Measurements from ENCODE around the gene TENT5C.

TENT5C gene

DNA sequence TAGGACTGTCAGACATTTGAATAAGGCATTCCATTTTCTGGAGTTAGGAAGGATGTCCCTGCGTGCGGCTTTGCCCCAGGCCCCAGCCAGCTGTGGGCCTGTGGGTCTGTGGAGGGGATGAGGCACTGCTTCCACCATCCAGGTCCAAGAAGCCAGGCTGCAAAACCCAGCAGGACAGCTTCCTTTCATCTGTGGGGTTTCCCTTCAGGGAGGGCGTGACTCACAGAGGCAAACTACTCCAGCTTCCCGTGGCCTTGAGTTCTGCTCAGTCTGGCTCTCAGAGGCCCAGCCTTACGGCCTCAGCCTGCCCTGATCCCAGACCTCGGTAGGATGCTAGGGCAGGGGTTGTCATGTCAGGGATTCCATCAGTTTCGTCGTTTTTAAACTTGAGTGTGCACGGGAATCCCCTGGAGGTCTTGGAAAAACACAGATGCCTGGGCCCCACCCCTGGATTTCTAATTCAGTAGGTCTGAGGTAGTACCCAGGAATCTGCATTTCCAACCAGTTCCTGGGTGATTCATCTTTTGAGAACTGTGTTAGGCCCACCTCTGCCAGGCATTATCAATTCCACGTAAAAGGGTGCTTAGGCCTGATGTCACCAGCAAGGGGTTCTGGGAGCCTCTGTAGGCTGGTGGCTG lies 32.3 kb upstream of the TENT5C start:
- DNase-seq = no peak

DNA sequence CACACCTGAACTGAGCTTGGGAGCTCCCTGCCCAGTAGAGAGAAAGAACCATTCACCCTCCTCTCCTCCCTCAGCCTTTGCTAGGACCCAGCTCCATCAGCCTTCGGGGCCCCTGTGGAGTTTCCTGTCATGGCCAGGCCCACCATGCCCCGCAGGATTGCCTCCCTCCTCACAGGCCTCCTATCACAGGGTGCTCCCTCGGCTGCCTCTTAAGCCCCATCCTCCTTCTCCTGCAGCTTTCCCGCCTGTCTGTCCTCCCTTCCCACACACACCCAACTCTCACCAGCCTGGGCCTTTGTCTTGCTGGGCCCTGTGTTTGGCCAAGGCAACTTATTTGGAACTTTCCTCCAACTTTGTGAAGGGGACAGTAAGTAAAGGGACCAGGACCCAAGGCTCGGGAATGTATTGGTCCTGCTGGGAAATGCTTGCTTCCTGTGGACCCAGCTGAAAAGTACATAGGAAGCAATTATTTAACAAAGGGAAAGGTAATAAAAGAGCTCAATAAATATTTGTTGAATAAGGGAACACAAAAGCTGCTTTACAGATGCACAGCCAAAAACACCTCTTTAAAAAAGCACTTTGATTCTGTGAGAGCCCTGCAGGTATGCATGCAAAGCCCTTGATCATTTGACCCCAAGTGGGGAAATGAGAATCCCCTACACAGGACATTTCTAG lies 31.6 kb upstream of the TENT5C start:
- no peak for DNase-seq

- DNase-seq = no peak
These were observed 30.1 kb upstream of the TENT5C start for GRCh38 chr1:117575586-117576225.

- DNase-seq = no peak
These were observed 29.6 kb upstream of the TENT5C start for GRCh38 chr1:117576236-117576635.

GRCh38 chr1:117577191-117577885 lies 28.5 kb upstream of the TENT5C start:
- DNase-seq = no peak

DNA sequence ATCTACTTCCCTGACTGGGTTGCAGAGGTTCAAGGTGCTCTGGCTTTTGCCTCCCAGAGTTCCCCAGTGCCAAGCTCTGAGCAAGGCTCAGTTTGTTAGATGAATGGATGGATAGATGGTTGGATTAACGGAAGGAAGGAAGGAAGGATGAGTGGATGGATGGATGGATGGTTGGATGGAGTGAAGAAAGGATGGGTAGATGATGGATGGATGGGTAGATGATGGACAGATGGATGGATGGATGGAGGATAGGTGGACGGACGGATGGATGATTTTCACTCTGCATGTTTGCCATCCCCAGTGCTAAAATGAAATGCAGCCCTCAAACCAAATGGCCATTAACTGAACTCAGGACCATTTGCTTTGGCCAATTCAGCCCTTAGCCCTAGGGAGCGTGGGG lies 27.4 kb upstream of the TENT5C start:
- no peak for DNase-seq

- no peak for DNase-seq
These were observed 26.5 kb upstream of the TENT5C start for GRCh38 chr1:117579221-117579906.

DNA sequence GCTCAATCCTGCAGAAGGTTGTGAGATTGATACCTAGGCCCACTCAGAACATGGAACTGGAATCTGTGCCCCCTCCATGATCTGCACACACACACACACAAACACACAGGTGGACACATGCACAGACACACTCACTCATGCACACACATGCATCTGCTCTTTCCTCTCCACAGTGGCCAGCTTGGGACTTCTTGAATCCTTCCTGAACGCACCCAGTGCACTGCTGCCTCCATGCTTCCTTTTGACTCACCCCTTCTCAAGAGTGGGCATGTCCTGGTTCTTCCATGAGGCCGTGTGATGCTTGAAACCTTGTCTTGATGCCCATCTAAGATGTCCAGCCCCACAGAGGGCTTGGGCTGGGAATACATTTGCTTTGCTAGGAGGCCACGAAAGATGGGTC lies 25.4 kb upstream of the TENT5C start:
- DNase-seq = no peak

DNA sequence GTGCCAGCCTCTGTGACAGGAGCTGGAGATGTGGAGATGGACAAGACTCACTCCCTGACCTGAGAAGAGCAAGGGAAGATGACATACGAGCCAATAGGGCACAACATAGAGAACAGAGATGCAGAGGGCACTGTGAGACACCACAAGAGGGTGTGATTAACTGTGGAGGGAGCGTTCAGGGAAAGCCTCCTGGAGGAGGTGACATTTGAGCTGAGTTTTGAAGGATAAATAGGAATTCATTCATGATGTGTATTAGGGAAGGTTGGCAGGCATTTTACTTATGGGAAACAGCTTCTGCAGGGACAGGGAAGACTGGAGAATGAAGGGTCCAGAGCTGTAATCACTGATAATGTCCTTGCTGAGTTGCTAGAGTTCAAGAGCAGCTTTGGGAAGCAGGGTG lies 25.0 kb upstream of the TENT5C start:
- no peak for DNase-seq

GRCh38 chr1:117581391-117581943 lies 24.4 kb upstream of the TENT5C start:
- DNase-seq = no peak

- no peak for DNase-seq
These were observed 23.4 kb upstream of the TENT5C start for GRCh38 chr1:117582451-117582850.

DNA sequence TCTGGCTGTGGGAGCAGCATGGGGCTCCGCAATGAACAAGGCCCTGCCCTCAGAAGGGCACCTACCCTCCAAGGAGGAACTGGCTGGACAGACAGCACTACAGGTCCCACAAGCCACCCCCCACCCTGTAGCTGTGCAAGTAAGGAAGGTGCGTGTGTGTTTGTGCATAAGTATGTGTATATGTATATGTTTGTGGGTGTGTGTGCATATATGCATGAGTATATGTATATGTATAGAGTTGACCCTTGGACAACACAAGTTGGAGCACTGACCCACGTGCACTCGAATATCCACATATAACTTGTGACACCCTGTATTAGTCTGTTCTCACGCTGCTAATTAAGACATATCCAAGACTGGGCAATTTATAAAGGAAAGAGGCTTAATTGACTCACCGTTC lies 22.6 kb upstream of the TENT5C start:
- no peak for DNase-seq

GRCh38 chr1:117584181-117584580 lies 21.7 kb upstream of the TENT5C start:
- no peak for DNase-seq

GRCh38 chr1:117585086-117585485 lies 20.8 kb upstream of the TENT5C start:
- no peak for DNase-seq

DNA sequence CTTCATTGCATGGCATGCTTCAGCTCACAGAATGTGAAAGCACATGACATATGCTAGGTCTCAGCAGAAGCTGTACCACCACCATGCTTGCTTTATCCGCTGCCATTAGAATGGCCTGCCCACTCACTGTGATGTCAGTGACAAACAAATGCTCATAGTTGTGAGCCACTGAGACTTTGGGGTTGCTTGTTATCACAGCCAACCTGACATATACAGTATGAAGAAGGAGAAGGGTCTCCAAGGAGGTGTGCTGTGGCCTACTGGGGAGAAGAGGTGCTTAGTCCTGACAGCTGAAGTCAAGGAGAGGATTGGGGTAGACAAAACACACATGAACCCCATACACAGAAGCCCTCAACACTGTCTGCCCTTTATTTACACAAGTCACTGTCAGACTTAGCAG lies 19.5 kb upstream of the TENT5C start:
- DNase-seq = no peak

- no peak for DNase-seq
These were observed 18.9 kb upstream of the TENT5C start for GRCh38 chr1:117586747-117587498.

DNA sequence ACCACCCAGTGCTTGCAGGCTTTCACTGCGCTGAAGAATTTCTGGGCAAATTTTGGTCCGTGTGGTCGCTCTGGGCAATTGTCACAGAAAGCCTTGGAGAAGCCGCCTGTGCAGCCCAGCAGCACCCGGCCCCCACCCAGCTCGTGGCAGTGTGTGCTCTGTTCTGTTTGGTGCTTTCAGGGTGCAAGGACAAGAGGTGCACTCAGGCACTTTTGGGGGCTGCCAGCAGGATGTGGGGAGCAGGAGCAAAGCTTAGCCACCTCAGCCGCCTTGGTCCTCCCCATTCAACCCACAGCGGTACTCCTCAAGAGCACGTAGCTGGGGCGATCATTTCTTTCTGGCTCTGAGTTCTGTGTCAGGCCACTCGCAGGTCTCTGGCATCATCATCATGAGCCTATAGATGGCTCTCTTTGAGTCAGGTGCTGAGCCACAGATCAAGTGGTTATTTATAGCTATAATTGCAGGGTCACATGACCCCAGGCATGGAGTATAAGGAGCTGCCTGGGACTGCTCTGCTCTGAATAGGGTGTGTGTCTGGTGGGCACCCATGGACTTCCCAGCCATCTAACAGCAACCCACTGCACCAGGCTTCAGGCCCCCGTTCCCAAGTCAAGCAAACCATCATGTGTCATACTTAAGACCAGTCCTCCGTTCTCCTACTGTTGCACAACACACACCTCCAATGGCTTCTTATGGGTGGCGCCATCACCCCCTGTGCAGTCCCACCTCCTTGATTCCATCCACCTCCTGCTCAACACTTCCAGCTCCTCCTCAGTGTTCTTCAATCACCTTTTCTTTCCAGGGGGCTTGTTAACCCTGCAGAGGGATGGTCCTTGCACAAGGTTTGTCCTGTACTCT lies 18.1 kb upstream of the TENT5C start:
- DNase-seq = no peak

DNA sequence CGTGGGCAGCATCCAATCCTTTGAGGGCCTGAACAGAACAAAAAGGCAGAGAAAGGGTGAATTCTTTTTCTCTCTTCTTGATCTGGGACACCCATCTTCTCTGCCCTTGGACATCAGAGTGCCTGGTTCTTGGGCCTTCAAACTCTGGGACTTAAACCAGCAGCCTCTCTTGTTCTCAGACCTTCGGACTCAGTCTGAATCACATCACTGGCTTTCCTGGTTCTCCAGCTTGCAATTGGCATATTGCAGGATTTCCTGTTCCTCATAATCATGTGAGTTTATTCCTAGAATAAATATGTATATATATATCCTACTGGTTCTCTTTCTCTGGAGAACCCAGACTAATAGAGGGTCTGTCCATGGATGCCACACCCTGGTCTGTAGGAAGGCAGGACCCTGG lies 16.3 kb upstream of the TENT5C start:
- DNase-seq = no peak

GRCh38 chr1:117590273-117590925 lies 15.4 kb upstream of the TENT5C start:
- no peak for DNase-seq

DNA sequence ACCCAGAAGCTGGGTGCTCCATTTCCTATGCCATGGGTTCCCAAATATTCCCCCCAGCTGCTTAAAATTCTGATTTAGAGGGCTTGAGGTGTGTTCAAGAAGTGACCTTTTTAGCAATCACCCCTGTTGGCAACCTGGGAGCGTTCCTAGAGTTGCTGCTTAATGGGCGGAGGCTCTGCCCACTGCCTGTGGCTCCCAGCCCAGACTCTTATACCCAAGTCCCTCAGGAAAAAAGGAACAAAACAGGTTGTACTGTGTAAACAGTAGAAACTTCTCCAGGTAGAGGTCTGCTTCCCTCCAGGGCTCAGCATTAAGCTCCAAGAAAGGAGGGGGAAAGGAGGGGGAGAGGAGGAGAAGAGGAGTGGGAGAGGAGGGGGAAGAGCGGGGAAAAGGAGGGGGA lies 14.6 kb upstream of the TENT5C start:
- no peak for DNase-seq

- DNase-seq = no peak
These were observed 13.7 kb upstream of the TENT5C start for GRCh38 chr1:117592155-117592554.
